Measurements from ENCODE around the gene GOLGA6C. TPM values are rescaled to one million over a fixed set of nuclear protein-coding genes. Genes with fewer than 3 reads are reported as not detected.

The GOLGA6C gene
- total RNA-seq, 4 donors from 2014 or later = not detected

DNA sequence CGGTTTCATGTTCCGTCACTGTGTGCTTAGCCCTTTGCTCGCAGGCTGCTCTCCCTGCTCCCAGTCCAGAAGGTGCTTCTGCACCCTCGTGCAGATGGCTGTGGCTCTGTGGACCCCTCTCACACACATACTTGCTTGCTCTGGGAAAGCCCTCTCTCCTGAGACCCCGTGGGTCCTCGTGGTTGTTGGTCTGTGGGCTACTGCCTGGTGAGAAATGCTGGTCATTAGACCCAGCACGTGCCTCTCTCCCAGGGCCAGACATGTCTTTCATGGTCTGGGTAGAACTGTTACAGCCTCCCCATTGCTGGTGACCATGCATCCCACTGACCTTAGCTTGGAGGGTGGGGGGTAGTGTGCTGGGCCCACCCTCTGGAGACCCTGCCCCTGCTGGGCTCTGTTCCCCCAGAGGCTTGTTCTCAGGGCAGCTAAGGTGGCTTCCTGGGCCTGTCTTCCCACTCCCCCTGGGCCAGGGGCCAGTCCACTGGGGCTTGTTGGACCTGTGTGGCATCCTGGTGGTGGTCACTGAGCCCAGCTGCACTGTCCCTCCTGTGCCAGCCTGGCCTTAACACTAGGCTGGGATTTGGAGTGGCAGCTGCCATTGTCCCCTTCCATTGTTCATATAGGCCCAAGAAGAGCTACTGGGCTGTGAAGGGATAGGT is 45.8 kb upstream of the GOLGA6C start:
- TF ChIP-seq, protein P1, sequence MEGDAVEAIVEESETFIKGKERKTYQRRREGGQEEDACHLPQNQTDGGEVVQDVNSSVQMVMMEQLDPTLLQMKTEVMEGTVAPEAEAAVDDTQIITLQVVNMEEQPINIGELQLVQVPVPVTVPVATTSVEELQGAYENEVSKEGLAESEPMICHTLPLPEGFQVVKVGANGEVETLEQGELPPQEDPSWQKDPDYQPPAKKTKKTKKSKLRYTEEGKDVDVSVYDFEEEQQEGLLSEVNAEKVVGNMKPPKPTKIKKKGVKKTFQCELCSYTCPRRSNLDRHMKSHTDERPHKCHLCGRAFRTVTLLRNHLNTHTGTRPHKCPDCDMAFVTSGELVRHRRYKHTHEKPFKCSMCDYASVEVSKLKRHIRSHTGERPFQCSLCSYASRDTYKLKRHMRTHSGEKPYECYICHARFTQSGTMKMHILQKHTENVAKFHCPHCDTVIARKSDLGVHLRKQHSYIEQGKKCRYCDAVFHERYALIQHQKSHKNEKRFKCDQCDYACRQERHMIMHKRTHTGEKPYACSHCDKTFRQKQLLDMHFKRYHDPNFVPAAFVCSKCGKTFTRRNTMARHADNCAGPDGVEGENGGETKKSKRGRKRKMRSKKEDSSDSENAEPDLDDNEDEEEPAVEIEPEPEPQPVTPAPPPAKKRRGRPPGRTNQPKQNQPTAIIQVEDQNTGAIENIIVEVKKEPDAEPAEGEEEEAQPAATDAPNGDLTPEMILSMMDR (IDR thresholded peaks at IDR 0.05) = no peak
- TF ChIP-seq POLR2A (IDR thresholded peaks at IDR 0.05) = no peak
- H3K36me3 ChIP-seq = peaks cover 0 to 59% (median 0%) of the 10 kb centered on the region in 3 donors
- no peak overlapping the region for H3K27ac ChIP-seq
- no peak for DNase-seq
- H3K27me3 ChIP-seq = no peaks in the 10 kb centered on the region
- H3K9me3 ChIP-seq = no peaks in the 10 kb centered on the region
- peaks cover 0 to 9% (median 2%) of the 10 kb centered on the region in 4 donors for H3K4me1 ChIP-seq
- H3K4me3 ChIP-seq = no peak overlapping the region

DNA sequence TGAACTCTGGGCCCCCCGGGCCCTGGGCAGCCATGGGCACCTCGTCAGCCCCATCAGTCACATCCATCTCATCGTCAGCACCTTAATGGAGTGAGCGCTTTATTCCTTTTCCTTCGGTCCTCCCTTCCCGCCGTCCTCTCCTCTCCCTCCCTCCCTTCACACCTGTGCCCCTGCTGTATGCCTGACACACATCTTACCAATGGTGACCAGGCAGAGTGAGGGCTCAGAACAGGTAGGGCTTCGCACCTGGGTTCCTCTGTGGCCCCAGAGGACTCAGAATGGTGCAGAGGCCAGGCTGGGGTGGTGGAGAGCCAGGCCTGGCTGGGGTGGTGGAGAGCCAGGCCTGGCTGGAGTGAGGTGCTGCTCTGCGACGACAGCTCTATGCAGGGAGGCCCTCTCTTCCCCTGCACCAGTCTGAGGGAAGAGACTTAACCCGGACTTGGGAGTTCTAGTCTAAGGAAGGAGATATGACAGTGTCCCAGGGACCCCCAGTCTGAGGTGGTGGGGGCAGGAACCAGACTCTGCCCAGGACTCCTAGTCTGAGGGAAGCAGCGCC is 44.8 kb upstream of the GOLGA6C start:
- Histone ChIP-seq H3K27me3 (no peaks in the 10 kb centered on the region), H3K27ac (no peak overlapping the region), H3K4me1 (peaks cover 0 to 8% (median 2%) of the 10 kb centered on the region in 4 donors), H3K4me3 (no peak overlapping the region), H3K9me3 (no peaks in the 10 kb centered on the region), H3K36me3 (peaks cover 0 to 49% (median 0%) of the 10 kb centered on the region in 3 donors)
- no peak for TF ChIP-seq POLR2A (IDR thresholded peaks at IDR 0.05)
- TF ChIP-seq, protein P1 (IDR thresholded peaks at IDR 0.05) = no peak
- no peak for DNase-seq

DNA sequence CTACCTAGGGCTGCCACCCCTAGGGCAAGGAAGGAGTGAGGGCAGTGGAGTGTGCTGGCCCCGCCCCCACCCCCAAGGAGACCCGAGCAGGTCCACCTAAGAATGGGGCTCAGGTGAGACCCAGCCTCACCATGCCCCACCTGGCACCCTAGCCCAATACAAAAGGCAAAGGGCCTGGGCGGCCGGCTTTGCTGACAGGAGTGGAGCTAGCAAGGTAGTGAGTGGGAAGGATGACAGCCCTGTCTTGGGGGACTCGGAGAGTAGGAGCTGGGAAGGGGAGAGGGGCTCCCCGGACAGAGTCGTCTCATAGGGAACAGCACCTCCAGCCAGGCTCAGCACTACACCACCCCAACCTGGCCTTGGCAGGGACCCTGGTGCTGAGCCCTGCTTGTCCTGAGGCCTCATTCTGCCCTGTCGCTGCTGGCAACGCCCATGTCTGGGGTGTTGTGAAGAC is 44.3 kb upstream of the GOLGA6C start:
- Histone ChIP-seq H3K9me3 (no peaks in the 10 kb centered on the region), H3K36me3 (peaks cover 0 to 44% (median 0%) of the 10 kb centered on the region in 3 donors), H3K27me3 (no peaks in the 10 kb centered on the region), H3K4me1 (peaks cover 0 to 5% (median 2%) of the 10 kb centered on the region in 4 donors), H3K27ac (no peak overlapping the region), H3K4me3 (no peak overlapping the region)
- no peak for DNase-seq
- no peak for TF ChIP-seq POLR2A (IDR thresholded peaks at IDR 0.05)
- TF ChIP-seq, protein P1 (IDR thresholded peaks at IDR 0.05) = no peak

DNA sequence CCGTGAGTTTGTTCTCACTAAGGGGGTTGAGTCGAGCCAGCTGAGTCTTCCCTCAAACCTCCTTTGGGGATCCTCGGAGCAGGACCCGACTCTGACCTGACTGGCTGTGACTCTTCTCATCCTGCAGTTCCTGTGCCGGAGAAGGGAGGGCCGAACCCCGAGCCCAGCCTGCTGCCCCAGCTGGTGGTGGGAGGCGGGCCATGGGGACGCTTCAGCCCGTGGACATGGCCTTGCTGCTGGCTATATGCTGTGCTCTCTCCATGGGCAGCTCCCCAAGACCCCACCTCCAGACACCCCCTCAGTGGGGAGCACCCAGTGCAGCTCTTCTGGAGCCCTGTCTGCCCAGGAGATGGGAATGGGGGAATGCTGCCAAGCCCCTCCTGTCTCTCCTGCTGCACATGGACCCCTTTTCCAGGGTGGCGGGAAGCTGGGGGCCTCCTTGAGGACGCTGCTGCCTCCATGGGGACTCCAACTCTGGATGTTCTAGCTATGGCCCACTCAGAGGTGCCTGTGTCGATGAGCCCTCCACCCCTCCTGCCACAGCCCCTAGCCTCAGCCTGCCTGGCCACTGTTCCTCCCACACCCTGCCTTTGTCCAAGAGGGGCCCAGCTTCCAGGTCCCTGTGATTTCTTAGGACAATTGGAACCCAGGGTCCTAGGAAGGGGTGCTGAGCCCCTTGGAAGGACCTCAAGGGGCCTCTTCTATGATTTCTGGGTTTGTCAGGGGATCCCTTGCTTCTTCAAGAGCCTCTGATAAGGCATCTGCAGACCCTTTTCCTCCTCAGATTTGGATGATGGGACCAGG is 43.6 kb upstream of the GOLGA6C start:
- Histone ChIP-seq H3K27ac (no peak overlapping the region), H3K4me1 (peaks cover 0 to 5% (median 0%) of the 10 kb centered on the region in 4 donors), H3K9me3 (no peaks in the 10 kb centered on the region), H3K4me3 (no peak overlapping the region), H3K27me3 (no peaks in the 10 kb centered on the region), H3K36me3 (peaks cover 0 to 37% (median 0%) of the 10 kb centered on the region in 3 donors)
- TF ChIP-seq, protein P1 (IDR thresholded peaks at IDR 0.05) = no peak
- no peak for TF ChIP-seq POLR2A (IDR thresholded peaks at IDR 0.05)
- DNase-seq = no peak

DNA sequence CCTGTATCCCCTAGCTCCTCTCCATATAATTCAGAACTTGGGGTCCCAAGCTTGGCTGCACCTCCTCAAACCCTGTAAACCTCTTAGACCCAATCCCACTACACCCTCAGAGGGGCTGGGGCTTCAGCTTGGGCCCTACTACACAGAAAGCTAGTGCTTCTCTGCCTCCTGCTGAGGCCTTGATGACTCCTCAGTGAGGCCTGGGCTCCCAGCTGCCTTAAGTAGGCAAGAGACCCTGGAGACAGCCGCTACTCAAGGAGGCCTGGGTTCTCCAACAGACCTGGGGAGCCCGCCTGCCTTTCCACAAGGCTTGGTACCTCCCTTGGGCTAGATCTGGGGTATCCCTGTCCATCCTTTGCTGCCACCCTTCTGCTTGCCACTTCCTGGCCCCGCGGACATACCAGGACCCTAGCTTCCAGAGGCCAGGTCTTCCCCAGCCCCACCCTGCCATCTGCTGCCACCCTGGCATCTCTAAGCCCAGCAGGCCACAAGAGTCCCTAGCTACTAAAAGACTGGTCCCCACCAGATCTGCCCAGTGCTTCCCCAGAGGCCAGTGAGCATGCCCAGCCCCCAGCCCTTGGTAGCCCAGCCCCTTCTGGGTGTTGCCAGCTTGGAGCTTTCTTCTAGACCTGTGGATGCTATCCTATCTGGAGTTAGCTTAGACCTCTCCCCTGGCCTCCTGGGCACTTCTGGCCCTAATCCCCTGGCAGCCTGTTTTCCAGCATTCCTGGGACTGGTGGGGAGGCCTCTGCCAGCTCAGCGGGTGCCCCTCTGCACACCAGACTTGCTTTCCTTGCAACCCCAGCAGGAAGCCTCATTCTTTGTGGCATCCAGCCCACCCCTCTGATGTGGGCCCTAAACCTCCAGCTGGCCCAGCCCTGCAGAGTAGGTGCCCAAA is 42.8 kb upstream of the GOLGA6C start:
- Histone ChIP-seq H3K36me3 (peaks cover 0 to 28% (median 0%) of the 10 kb centered on the region in 3 donors), H3K27ac (no peak overlapping the region), H3K4me1 (no peaks in the 10 kb centered on the region), H3K9me3 (no peaks in the 10 kb centered on the region), H3K27me3 (no peaks in the 10 kb centered on the region), H3K4me3 (no peak overlapping the region)
- TF ChIP-seq, protein P1 (IDR thresholded peaks at IDR 0.05) = no peak
- no peak for DNase-seq

Data from Peyer's patch (tissue), 4 donors.